Amniotic epithelial cell (primary cell): ENCODE measurements around the gene C6orf89.

Source experiments
- DNase-seq: peaks from one replicate; pipeline ENCODE4 v3.0.0-alpha.2; 2010; ENCODE audit warnings: low read depth

C6orf89 gene

DNA sequence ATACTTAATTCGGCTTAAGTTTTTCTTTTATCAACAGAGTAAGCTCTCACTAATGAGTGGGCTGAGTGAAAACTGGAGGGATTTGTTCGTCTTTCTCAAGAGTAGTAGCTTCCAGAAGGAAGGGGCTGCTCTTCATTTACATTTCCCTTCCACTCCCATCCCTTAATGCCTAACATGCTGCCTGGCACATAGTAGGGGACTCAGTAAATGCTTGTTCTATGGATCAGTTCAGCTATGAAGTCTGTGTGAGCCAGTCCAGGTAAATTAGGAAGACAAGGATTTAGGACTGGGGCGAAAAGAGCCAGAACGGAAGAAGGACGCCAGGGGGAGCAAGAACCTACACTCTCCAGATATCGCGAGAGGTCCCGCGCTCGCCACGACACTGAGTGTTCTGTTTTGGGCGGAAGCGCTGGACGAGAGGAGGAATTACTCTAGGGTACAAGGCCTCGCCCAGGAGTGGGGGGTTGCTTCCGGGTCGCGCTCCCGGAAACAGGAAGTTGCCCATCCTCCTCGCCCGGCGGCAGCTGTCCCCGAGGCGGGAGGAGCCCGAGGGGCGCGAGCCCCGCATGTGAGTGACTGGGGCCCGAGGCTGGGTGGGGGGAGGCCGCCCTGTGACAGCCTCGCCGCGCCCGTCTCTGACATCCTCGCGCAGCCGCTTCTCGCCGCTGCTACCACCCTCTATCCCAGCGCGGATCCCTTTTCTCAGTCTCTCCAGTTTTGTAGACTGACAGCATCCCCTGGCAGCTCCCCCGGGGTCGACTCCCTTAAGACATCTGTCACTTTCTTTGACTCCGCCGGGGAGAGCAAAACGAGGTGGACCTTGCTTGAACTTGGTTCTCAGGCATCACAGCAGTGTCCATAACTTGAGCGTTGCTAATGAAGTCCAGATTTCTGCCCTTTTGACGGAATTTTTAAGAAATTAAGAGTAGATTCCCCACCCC, at the start of gene C6orf89:
Gene C6orf89, plus strand, starts transcription at position 492 of the 941 bp plus-strand sequence. CDS start 13,493 bp downstream, outside the sequence.
- peak; percentile 96 for DNase-seq

GRCh38 chr6:36836111-36837021, 49.4 kb upstream of the C6orf89 start:
- no peak for DNase-seq

DNA sequence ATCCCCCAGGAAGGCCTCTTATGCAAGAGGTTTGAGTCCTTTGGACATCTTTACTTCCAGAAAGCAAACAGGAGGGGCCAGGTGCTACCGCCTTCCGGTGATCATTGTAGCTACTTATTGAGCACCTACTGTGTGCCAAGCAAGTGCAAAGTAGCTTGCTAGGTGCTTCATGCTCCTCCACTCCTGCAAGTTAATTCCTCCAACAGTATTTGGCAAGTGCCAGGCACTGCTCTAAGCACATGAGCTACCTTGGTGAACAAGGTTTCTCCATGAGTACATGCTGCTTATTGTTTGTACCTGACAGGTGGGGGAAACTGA, 48.8 kb upstream of the C6orf89 start:
- no peak for DNase-seq

GRCh38 chr6:36837686-36838085, 48.1 kb upstream of the C6orf89 start:
- DNase-seq = no peak

GRCh38 chr6:36838896-36839748, 46.6 kb upstream of the C6orf89 start, which contains the start of gene CPNE5:
TSS of gene CPNE5 (minus strand) at chr6:36839444. CDS start at chr6:36839377, 67 bp downstream.
- DNase-seq = no peak

GRCh38 chr6:36839749-36840431, 45.9 kb upstream of the C6orf89 start:
- no peak for DNase-seq

DNA sequence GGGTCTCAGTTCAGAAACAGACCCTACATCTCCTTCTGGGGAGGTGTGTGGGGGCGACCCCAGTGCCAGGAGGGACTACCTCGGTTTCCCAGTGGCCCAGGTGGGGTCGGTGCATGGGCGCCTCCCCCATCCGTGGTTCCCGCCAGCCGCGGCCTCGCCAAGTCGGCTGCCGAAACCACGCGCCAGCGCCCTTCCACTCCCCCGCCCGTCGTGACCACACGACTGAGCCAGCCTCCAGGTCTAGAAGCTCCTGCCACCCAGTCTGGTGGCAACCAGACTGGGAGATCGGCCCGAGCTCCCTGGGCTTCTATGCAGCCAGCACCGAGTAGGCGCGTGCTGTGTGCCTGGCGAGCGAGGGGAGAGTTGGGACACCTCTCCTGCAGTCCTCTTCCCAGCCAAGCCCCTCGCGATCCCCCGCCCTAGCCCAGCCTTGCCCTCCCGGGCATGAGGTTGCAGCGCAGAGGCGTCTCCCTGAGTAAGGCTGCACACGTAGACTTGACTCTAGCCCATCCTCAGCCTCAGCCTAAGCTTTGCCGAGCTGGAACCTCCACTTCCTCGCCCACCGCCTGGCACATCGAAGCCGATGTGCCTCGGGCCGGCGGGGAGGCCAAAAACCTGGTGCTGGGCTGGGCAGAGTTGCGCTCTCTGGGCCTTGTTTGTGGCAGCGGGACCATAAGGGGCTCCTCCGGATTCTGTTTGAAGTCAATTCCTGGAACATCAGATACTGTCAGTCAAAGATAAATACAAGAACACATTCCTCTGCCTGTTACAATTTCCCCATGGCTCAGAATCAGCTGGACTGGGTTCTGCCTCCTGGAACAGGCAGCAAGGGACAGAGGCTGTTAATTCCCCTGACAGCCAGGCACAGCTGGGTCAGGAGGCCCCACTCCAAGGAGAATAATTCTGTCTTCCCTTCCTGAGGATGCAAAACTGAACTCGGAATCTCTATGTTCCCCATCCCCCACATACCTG, 45.0 kb upstream of the C6orf89 start:
- no peak for DNase-seq

DNA sequence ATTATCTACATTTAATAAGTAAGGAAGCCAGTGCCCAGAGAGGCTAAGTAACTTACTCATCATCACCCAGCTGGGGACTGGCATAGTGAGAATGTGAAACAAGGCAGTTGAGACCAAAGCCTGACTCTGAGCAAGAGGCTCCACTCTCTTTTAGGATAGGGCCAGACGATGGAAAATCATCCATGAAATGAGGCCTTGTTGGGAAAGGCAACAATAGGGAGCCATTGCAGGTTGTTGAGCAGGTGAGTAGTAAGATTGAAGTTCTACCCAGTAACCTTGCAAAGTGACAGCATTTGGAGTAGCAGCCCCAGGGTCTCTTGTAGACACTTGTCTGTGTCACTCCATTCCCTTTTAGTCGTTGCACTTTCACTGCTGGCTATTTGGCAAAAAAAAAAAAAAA, 44.0 kb upstream of the C6orf89 start:
- no peak for DNase-seq

DNA sequence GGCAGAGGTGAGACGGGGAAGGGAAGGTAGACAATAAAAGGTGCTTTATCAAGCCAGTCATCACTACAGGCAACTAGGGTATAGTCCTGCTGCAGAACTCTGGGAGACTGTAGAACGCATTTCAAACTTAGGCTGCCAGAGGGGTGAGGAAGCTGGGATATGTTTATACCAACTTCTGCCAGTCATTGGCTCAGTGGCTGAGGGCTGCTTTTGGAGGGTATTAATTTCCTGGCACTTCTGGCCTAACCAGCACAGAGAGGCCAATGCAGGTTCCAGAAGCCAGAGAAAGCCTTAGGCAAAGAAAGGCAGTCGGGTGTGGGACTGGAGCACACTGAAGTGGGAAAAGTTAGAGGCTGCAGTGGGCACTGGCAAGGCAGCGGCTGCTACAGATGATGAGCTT, 42.6 kb upstream of the C6orf89 start:
- DNase-seq = no peak

DNA sequence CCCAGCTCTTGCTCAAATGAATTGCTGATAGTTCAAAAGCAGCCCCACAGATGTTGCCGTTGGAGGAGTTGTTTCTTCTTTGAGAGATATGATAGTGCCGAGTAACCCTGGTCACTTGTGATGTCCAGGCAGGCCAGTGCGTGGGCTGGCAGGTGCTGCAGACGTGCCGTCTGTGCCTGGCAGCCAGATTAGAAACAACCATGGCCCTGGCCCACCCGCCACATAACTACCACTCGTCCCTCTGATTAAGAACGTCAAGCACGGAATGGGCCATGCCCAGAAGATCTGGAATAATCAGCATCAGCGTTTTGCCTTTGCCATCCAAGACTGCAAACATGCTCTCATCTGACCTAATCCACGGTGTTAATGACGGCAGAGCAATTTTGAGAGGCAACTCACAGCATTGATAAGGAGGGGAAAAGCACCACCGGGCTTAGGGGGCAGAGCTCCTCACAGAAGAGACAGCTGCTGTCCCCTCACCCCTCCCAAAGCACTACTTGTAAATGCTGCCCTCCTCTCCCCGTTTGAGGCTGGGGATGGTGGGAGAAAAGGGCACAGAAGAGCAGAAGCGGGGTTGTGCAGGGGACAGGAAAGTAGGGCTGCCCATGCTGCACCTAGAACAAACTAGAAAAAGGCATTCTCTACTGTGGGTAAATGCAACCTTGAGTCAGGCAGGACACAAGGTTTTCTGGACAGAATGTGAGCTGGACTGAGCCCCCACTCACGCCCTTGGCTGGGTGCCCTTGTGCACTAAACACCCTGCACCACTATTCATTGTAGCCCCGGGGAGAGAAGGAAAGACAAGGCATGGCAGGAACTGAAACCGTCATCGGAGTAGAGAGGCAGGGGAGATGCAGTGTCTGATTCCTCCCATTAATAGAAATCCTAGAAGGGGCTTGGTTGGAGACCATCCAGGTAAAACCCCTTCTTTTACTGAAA, 41.3 kb upstream of the C6orf89 start:
- no peak for DNase-seq

GRCh38 chr6:36845233-36845632, 40.5 kb upstream of the C6orf89 start:
- no peak for DNase-seq

DNA sequence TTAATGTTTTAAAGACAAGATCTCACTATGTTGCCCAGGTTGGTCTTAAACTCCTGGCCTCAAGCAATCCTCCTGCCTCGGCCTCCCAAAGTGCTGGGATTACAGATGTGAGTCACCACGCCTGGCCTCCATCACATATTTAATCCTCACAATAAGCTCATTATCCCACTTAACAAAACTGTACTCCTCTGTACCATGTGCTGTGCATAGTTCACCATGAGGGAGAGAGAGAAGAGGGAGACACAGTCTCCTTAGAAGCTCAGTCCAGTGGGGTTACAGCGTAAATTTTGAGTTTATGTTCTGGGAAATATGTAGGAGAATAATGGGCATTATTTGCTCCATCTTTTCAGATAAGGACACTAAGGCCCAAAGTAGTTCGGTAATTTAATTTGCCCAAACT, 38.6 kb upstream of the C6orf89 start:
- no peak for DNase-seq

DNA sequence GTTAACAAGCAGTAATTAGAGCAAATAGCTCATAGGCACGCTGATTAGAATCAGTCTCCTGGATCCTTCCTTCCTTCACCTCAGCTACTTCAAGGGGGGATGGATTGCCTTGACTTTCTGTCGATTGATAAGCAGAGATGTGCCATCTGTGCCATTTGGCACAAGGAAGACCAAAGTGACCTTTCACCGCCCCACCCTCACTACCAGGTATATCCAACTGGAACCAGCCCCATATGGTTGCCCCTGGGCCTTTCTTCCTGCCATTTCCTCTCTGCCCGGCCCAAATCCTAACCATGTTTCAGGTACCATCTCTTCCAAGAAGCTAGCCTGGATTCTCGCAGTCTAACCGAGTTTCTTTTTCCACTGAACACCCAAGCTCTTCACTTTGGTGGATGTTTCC, 37.8 kb upstream of the C6orf89 start:
- DNase-seq = no peak

GRCh38 chr6:36848658-36849441, 36.9 kb upstream of the C6orf89 start:
- DNase-seq = peak; percentile 41

DNA sequence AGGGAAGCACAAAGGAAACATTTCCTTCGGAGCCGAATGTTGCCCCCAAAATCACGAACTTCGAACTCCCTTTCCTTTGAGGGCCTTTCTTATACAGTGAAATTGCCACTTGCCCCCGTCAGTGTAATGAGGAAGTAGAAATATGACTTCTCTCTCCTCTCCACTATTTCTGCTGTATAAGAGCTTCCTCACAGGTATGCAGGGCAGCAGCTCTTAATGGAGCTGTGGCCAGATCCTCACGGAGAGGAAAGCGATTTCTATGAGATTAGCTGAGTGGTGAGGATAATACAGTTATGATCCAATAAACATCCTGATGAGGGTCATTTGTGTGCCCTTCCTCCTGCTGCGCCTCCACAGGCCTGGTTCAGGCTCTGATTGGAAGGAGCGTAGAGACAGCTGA, 35.7 kb upstream of the C6orf89 start:
- no peak for DNase-seq

DNA sequence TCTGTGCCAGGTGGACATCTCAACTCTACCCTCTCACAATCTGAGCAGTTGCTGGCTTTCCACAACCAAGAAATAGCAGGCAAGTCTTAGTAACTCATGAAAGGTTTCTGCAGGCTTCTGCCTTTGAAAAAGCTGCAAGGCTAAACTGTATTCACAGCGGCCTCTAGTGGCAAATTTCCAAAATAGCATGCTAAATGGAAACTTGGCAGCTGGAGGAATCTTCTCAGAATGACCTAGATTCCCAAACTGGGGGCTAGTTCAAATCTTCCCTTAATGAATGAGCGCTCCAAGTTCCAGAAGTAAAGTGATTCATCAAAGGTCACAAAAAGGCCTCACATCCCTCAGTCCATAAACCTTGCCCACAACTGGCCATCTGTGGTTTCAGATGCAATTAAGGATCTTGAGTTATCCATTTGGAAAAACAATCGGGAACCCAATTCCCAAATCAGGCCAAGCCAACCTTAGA, 34.6 kb upstream of the C6orf89 start:
- DNase-seq = peak; percentile 88

DNA sequence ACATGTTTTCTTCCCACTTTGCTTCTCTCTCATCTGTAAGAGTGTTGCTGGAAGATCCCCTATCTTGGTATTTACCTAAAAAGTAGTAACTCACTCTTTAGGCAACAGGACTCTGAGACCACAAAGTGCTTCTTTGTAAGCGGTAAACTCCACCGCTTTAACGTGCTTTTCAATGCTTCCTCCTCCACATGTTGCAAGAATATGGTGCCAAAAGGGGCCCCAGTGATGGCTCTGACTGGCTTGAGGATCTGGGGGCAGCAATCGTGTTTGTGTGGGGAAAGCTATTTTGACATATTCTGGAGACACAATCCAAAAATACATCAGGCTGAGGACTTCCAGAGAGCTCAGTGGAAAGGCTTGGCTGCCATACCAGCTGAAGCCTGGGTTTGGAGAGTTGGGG, 34.1 kb upstream of the C6orf89 start:
- peak; percentile 92 for DNase-seq
